Endothelial cell of umbilical vein (primary cell): ENCODE results near the gene STYK1.

Experiments used
- POLR2A ChIP-seq: IDR thresholded peaks from 2 replicates; pipeline ENCODE4 v1.6.1; 2012; ENCODE audit warnings: low read depth, mild to moderate bottlenecking, control low read depth, low read length
- POLR2AphosphoS5 ChIP-seq: IDR thresholded peaks from 2 replicates; pipeline ENCODE4 v1.6.1; 2012; ENCODE audit warnings: low read depth, mild to moderate bottlenecking, control low read depth, low read length, moderate library complexity; ENCODE audit not compliant: insufficient read depth

DNA sequence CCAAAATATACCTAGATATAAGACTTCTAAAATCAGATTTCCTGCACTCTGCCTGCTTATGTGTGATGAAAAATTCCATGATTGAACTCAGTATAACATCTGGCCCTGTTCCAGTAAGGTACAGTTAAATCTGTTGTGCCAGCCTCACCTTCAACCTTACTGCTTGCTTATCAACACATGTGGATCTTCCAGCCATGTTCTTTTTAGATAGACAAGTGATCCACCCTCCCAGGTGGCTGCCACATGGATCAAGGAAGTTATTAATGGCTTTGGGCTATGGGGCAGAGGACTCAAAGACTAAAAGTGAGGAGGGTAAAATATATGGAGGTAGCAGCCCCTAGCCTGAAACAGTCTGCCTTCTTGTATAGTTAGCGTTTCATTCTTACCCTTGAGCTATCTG lies 35.1 kb downstream of the STYK1 start:
- TF ChIP-seq POLR2AphosphoS5 (no peak), POLR2A (no peak)
